Nephron (organoid): ENCODE data around the gene RNF41.

ENCODE experiments used
- H3K27ac Mint-ChIP-seq, 3 experiments: 2 replicates each; pipeline ENCODE4 v1.8.0; 2020; ENCODE audit warnings: mixed read lengths in 3 of 3, mild to moderate bottlenecking in 2 of 3, moderate library complexity in 1 of 3
- H3K27me3 Mint-ChIP-seq: 2 replicates; pipeline ENCODE4 v1.8.0; 2021; ENCODE audit warnings: low read depth, mild to moderate bottlenecking, moderate library complexity, mixed read lengths
- H3K36me3 Mint-ChIP-seq: 2 replicates; pipeline ENCODE4 v1.8.0; 2020; ENCODE audit warnings: low read depth, mixed read lengths
- H3K4me1 Mint-ChIP-seq: 2 replicates; pipeline ENCODE4 v1.8.0; 2020; ENCODE audit warnings: mixed read lengths
- H3K4me3 Mint-ChIP-seq, 3 experiments: 2 replicates each; pipeline ENCODE4 v1.8.0; 2020; ENCODE audit warnings: mild to moderate bottlenecking in 3 of 3, mixed read lengths in 3 of 3, moderate library complexity in 2 of 3
- H3K9me3 Mint-ChIP-seq: 2 replicates; pipeline ENCODE4 v1.8.0; 2020; ENCODE audit warnings: mixed read lengths
- CTCF ChIP-seq, 3 experiments: fragments of 200-600 bp; sonication (generic); IDR thresholded peaks; one replicate each; pipeline ENCODE4 v1.5.0; 2021; ENCODE audit warnings: antibody characterized with exemption in 3 of 3; ENCODE audit not compliant: unreplicated experiment in 3 of 3

RNF41 gene

GRCh38 chr12:56213878-56214277 is 7.8 kb downstream of the RNF41 start:
- H3K27me3 Mint-ChIP-seq = no peaks in the 10 kb centered on the region
- no peak for TF ChIP-seq CTCF (IDR thresholded peaks at IDR 0.05; ENCODE audit: unreplicated experiment in 3 of 3)
- peaks cover 63% of the 10 kb centered on the region for H3K36me3 Mint-ChIP-seq
- H3K27ac Mint-ChIP-seq = no peak overlapping the region
- no peak overlapping the region for H3K4me3 Mint-ChIP-seq
- peaks cover 4% of the 10 kb centered on the region for H3K4me1 Mint-ChIP-seq
- H3K9me3 Mint-ChIP-seq = no peaks in the 10 kb centered on the region

- H3K27ac Mint-ChIP-seq = no peak overlapping the region
- no peak for TF ChIP-seq CTCF (IDR thresholded peaks at IDR 0.05; ENCODE audit: unreplicated experiment in 3 of 3)
- H3K4me3 Mint-ChIP-seq = no peak overlapping the region
- H3K9me3 Mint-ChIP-seq = no peaks in the 10 kb centered on the region
- H3K36me3 Mint-ChIP-seq = peaks cover 72% of the 10 kb centered on the region
- H3K4me1 Mint-ChIP-seq = peaks cover 4% of the 10 kb centered on the region
- no peaks in the 10 kb centered on the region for H3K27me3 Mint-ChIP-seq
Observed at GRCh38 chr12:56212361-56212760, 9.4 kb downstream of the RNF41 start.

GRCh38 chr12:56208006-56208405 is 13.7 kb downstream of the RNF41 start:
- H3K27me3 Mint-ChIP-seq = no peaks in the 10 kb centered on the region
- TF ChIP-seq CTCF (IDR thresholded peaks at IDR 0.05; ENCODE audit: unreplicated experiment in 3 of 3) = no peak
- no peak overlapping the region for H3K4me3 Mint-ChIP-seq
- no peaks in the 10 kb centered on the region for H3K9me3 Mint-ChIP-seq
- H3K4me1 Mint-ChIP-seq = no peaks in the 10 kb centered on the region
- peaks cover 73% of the 10 kb centered on the region for H3K36me3 Mint-ChIP-seq
- H3K27ac Mint-ChIP-seq = no peak overlapping the region

GRCh38 chr12:56206452-56207166 is 15.1 kb downstream of the RNF41 start:
- Mint-ChIP-seq H3K36me3 (peaks cover 61% of the 10 kb centered on the region), H3K27me3 (no peaks in the 10 kb centered on the region), H3K4me3 (no peak overlapping the region), H3K4me1 (no peaks in the 10 kb centered on the region), H3K9me3 (no peaks in the 10 kb centered on the region), H3K27ac (no peak overlapping the region)
- TF ChIP-seq CTCF (IDR thresholded peaks at IDR 0.05; ENCODE audit: unreplicated experiment in 3 of 3) = peak; percentile 35 to 61 (median 46)

GRCh38 chr12:56205445-56205844 is 16.3 kb downstream of the RNF41 start:
- Mint-ChIP-seq H3K36me3 (peaks cover 53% of the 10 kb centered on the region), H3K9me3 (no peaks in the 10 kb centered on the region), H3K4me1 (no peaks in the 10 kb centered on the region), H3K4me3 (no peak overlapping the region), H3K27ac (no peak overlapping the region), H3K27me3 (no peaks in the 10 kb centered on the region)
- TF ChIP-seq CTCF (IDR thresholded peaks at IDR 0.05; ENCODE audit: unreplicated experiment in 3 of 3) = no peak

- Mint-ChIP-seq H3K36me3 (peaks cover 44% of the 10 kb centered on the region), H3K27ac (no peak overlapping the region), H3K9me3 (no peaks in the 10 kb centered on the region), H3K4me3 (no peak overlapping the region), H3K4me1 (no peaks in the 10 kb centered on the region), H3K27me3 (no peaks in the 10 kb centered on the region)
- no peak for TF ChIP-seq CTCF (IDR thresholded peaks at IDR 0.05; ENCODE audit: unreplicated experiment in 3 of 3)
Observed at GRCh38 chr12:56204275-56204674, 17.4 kb downstream of the RNF41 start.
